ENCODE data around the gene DUSP5.

- TF ChIP-seq POLR2A (IDR thresholded peaks at IDR 0.05) (no peak), CTCF (IDR thresholded peaks at IDR 0.05) (no peak)
Measured at GRCh38 chr10:110471566-110472139, 26.1 kb upstream of the DUSP5 start.

Measured in transverse colon (tissue), 3 donors.